HG02870 (cell line): ENCODE measurements around the gene GNS.
"Not testable (repeated sequence)": the region's sequence is repeated elsewhere in the genome, so short reads cannot be mapped to it uniquely, and the experiment has no call there.

Experiments used
- ATAC-seq: cut with Tn5 transposase; IDR thresholded peaks from one replicate; pipeline ENCODE4 v1.9.1; 2021; ENCODE audit warnings: mild to moderate bottlenecking, moderate library complexity; ENCODE audit not compliant: unreplicated experiment

The GNS gene

DNA sequence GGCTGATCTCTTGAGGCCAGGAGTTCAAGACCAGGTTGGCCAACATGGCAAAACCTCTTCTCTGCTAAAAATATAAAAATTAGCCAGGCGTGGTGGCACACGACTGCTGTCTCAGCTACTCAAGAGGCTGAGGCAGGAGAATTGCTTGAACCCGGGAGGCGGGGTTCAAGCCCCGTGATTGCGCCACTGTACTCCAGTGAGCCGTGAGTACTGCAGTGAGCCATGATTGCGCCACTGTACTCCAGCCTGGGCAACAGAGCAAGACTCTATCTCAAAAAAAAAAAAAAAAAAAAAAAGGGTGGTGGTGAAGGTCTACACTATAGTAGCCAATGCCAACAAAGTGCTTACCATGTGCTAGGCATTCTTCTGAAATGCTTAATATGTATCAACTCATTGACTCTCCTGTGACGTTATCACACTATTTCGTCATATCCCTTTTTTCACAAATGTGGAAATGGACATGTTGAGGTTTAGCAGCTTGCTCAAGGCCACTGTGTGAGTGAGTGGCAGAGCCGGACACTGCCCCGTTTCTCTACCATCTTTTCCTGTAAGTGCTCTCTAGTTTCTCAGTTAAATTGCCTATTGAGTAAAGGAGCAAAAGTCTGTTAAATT, 59.6 kb downstream of the GNS start:
- ATAC-seq = no peak

- ATAC-seq = no peak
Measured at GRCh38 chr12:64696080-64696741, 63.0 kb downstream of the GNS start.

DNA sequence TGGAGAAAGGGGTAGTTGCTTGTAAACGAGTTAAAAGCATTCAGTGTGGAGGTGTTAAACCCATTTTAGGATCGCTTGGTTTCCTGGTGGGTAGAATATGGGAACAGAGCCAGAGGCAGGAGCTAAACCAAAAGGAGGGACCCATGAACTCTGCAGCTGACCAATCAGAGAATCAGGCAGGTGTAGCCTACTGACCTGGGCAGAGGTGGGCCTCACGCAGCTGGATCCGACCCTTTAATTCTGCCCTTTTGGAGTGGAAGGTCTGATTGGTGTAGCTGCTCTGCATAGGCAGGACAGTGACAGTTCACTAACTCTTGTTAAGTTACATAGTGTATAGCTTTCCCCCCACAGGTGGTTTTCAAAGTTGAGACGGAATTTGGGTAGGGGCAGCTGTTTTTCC, 63.7 kb downstream of the GNS start:
- ATAC-seq = no peak

- no peak for ATAC-seq
Measured at GRCh38 chr12:64694130-64695040, 64.8 kb downstream of the GNS start.

DNA sequence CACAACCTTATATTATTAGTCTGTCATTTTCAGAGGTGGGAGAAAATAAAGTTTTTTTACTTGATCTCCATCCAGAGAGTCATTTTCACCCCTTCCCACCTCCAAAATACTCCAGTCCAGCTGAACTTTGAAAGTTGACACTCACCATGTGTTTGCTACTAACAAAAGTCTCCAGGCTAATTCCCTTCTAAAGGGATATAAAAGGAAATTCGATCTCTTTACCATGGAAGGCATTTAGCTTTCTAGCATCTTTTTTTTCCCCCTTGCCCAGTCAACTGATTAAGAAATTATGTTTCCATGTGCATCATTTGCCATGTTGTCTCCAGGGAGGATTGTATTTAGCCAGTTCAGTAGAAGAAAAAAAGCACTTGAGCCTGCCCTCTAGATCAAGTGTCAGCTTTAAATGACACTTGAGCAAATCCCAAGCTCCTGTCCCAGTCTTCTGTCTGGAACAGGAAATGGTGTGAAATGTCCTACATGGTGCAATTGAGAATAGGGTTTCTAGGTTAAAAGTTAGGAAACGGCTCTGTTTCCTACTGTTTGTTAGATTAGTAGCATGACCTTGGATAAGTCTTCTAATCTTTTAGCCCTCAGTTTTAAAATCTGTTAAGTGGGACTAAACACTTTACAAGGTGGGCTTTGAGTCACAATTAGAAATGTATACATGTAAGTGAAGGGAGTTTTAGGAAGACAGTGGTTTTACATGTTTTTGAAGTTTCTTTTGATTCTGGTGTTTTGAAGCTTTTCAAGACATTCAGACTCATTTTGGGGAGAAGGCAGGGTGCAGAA, 67.2 kb downstream of the GNS start:
- no peak for ATAC-seq

DNA sequence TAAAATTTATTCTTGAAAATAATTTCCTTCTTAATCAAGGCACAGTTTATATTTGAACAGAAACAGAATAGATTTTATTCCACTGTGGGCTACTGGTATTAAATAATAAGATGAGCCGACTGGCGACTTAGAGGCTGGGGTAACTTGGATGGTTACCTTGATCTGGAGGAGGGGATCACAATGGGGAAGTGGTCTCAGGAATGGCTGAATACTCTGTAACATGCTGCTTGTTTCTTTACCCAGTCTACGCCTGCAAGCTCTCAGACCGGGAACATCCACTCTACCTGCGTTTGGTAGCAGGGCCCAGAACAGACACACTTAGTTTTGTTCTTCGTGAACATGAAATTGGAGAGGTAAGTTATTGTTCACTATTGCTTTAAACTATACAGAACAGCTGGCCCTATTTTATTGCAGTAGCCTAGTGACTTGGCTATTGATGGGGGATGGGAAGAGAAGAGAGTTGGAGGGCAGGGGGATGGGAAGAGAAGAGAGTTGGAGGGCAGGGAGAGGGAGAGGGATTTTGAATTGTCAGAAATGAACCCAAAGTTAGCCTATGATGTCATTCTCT, 67.9 kb downstream of the GNS start:
- no peak for ATAC-seq

- not testable (repeated sequence) for ATAC-seq
Measured at GRCh38 chr12:64690236-64690635, 69.0 kb downstream of the GNS start.

- no peak for ATAC-seq
Measured at GRCh38 chr12:64688715-64689114, 70.5 kb downstream of the GNS start.

DNA sequence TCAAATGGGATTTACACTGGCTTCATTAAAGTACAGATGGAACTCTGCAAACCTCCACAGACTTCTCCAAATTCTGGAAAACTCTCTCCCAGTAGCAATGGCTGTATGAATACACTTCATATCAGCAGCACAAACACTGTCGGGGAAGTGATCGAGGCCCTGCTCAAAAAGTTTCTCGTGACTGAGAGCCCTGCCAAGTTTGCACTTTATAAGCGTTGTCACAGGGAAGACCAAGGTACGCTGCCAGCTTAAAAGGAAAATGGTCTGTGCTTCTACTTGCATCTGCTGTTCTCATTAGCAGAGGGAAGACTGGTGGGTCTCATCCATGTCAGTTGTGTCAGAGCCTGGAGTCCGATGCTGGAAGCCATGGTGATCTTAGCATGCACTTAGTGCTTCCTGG, 71.0 kb downstream of the GNS start:
- no peak for ATAC-seq

DNA sequence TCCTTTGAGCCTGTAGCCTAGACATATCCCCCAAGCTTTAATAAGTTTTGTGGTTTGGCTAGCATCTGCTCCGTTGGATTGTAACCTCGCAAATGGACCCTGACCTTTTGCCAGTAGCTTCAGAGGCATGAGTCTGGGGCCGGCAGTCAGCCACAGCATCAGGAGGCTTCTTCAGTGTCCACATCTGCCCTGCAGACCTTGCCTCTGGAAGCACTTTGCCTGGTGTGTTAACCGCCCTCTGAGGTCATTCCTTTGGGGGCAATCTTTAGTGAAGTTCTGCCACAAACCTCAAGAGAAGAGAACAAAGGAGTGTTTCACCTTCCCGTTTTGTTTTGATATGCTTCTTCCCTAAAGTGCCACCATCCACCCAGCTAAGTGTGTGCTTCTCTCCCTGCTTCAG, 71.4 kb downstream of the GNS start:
- no peak for ATAC-seq

DNA sequence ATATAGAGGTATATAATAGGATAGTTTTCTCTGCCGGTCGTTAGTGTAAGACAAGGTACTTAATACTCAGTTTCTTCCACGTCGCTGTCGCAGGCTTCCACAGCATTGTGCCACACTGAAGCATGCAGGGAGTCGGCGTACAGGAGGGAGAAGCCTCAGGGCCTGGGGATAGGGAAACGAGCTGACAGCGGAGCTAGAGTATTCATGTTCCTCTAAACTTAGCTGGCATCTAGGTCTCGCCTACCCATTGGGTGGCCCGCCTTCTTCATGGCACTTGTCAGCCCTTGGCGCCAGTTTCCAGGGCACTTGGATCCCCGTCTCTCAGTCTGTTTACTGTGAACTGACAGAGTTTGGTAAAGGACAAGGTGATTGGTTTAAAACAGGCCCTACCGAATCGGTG, 73.6 kb downstream of the GNS start:
- ATAC-seq = no peak

DNA sequence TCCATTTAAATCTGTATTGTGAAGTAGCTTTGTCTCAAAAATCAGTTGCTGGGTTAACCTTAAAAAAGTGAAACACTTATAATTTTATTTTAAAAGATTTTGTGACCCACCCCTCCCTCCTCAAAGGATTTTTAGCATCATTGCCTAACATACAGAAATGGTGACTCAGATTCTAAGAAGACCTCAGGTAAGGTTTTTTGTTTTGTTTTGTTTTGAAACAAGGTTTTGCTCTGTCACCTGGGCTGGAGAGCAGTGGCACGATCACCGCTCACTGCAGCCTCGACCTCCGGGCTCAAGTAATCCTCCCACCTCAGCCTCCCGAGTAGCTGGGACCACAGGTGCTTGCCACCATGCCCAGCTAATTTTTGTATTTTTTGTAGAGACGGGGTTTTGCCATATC, 74.2 kb downstream of the GNS start:
- no peak for ATAC-seq

DNA sequence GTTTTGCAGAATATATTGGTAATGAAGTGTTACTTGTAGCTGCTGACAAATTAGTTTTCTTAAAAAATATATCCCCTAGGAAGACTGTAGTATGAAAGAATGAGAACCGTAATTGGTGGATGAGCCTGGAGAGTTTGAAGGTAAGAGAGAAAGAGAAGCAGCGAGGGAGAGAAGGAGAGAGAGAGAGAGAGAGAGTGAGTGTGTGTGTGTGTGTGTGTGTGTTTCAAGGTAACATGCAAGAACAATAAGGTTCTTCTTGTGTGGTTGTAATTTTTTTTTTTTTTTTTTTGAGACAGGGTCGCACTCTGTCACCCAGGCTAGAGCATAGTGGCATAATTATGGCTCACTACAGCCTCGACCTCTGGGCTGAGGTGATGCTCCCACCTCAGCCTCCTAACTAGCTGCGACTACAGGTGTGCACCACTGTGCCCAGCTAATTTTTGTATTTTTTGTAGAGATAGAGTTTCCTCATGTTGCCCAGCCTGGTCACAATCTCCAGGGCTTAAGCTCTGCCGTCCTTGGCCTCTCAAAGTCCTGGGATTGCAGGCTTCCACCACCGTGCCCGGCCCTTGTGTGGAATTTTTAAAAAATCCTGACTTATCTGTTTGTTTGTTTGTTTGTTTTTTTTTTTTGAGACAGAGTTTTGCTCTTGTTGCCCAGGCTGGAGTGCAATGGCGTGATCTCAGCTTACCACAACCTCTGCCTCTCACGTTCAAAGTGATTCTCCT, 75.2 kb downstream of the GNS start:
- ATAC-seq = no peak

DNA sequence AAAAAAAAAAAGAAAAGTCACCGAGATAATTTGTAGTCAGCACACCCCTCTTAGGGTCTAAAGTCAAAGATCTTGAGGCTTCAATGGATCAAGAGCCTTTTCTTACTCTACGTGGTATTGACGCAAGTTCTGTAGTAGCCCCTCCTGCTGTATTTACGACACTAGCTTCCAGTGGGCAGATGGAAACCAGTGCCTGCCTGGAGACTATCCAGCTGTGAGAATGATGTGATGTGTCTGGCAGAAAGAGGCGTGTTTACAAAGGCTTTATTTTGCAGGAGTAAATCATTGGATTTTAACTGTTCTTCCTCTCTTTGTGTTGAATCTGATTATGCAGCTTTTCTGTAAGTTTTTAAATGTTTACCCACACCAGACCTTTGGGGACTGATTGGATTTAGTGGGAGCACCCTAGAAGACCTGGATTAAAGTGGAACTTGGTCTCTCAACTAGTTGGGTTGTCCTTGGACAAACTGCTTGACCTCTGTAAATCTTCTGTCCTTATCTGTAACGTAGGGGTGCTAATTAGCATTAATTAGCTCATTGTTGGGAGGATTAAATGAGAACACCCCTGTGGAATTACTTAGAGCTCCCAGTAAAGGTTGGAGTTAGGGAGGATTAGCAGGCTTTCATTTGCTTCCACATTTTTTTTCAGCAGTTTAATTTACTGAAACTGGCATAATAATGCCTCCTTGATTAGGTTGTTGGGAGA, 76.5 kb downstream of the GNS start:
- ATAC-seq = no peak

GRCh38 chr12:64681200-64682052, 77.8 kb downstream of the GNS start:
- peak; percentile 55 for ATAC-seq

DNA sequence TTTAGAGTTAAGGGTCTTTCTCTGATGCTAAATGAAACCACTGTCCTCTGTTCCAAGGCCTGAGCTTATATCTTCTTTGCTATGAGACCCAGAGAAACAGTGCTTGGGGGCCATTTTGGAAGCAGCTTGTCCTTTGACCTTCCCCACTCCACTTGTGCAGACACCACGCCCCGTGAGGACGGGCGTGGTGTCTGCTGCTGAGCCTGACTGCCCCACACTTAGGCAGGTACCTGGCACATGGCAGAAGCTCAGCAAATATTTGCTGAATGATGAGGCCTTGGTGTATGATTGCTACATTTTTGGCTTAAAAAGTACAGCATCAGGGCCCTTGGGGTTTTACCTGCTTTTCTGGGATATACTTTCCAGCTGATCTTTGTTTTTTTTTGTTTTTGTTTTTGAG, 79.0 kb downstream of the GNS start:
- no peak for ATAC-seq

- peak; percentile 45 for ATAC-seq
Measured at GRCh38 chr12:64679487-64680001, 79.7 kb downstream of the GNS start.

DNA sequence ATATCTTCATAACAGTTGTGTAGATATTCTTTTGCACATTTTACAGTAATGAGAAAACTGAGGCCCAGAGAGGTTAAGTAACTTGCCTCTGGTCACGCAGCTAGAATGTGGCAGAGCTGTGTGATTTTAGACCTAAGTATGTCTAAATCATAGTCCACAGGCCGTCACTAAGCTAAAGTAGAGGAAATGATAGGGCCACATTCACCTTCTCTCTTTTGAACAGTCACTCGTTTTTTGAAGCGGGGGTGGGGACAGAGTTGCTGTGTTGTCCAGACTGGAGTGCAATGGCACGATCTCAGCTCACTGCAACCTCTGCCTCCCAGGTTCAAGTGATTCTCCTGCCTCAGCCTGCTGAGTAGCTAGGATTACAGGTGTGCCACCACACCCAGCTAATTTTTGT, 80.4 kb downstream of the GNS start:
- no peak for ATAC-seq
